DMS53 (cell line): ENCODE data around the gene CAMK2B.

Source experiments
- DNase-seq: peaks from one replicate; lab custom pipeline; 2025; lab: John Stamatoyannopoulos, UW

CAMK2B gene

GRCh38 chr7:44287488-44288380 is 37.7 kb downstream of the CAMK2B start:
- DNase-seq = no peak

- DNase-seq = no peak
Measured at GRCh38 chr7:44286618-44287487, 38.5 kb downstream of the CAMK2B start.

GRCh38 chr7:44286182-44286617 is 39.2 kb downstream of the CAMK2B start:
- DNase-seq = no peak

GRCh38 chr7:44285561-44285960 is 39.8 kb downstream of the CAMK2B start:
- DNase-seq = no peak

- DNase-seq = no peak
Measured at GRCh38 chr7:44284881-44285541, 40.4 kb downstream of the CAMK2B start.

GRCh38 chr7:44284216-44284615 is 41.2 kb downstream of the CAMK2B start:
- DNase-seq = no peak

- no peak for DNase-seq
Measured at GRCh38 chr7:44283381-44284211, 41.8 kb downstream of the CAMK2B start.

GRCh38 chr7:44282601-44283171 is 42.7 kb downstream of the CAMK2B start:
- no peak for DNase-seq

GRCh38 chr7:44281811-44282600 is 43.4 kb downstream of the CAMK2B start:
- no peak for DNase-seq

- DNase-seq = no peak
Measured at GRCh38 chr7:44280993-44281721, 44.2 kb downstream of the CAMK2B start.

- no peak for DNase-seq
Measured at GRCh38 chr7:44280636-44280992, 44.8 kb downstream of the CAMK2B start.

- DNase-seq = no peak
Measured at GRCh38 chr7:44279731-44280505, 45.5 kb downstream of the CAMK2B start.

GRCh38 chr7:44279286-44279685 is 46.1 kb downstream of the CAMK2B start:
- no peak for DNase-seq

GRCh38 chr7:44278451-44279161 is 46.8 kb downstream of the CAMK2B start:
- no peak for DNase-seq

- DNase-seq = peak; percentile 23
Measured at GRCh38 chr7:44277851-44278250, 47.5 kb downstream of the CAMK2B start.

- no peak for DNase-seq
Measured at GRCh38 chr7:44277391-44277790, 48.0 kb downstream of the CAMK2B start.

GRCh38 chr7:44276571-44277221 is 48.7 kb downstream of the CAMK2B start:
- DNase-seq = no peak
